SU-DHL-6 (cell line): ENCODE results near the gene NOP16.

Source experiments
- H2AFZ ChIP-seq: fragments of 200-600 bp; sonication (generic); 2 replicates; pipeline ENCODE4 v1.6.1; 2014; ENCODE audit warnings: low read depth, mild to moderate bottlenecking, moderate library complexity, mixed read lengths, antibody characterized with exemption, low read length; ENCODE audit not compliant: severe bottlenecking
- H3F3A ChIP-seq: fragments of 200-600 bp; shearing (Covaris generic); 2 replicates; pipeline ENCODE4 v1.6.0; 2016; ENCODE audit warnings: antibody characterized with exemption, mild to moderate bottlenecking; ENCODE audit not compliant: insufficient read depth
- H3K27ac ChIP-seq: fragments of 200-600 bp; sonication (generic); 2 replicates; pipeline ENCODE4 v1.5.1; 2016; ENCODE audit warnings: low read depth, mild to moderate bottlenecking, low read length, moderate library complexity, mixed read lengths
- H3K27me3 ChIP-seq: fragments of 200-600 bp; sonication (generic), shearing (Covaris generic); 2 replicates; pipeline ENCODE4 v1.6.0; 2014; ENCODE audit warnings: mild to moderate bottlenecking, low read length
- H3K36me3 ChIP-seq: fragments of 200-600 bp; sonication (generic); 2 replicates; pipeline ENCODE4 v1.6.1; 2014; ENCODE audit warnings: mild to moderate bottlenecking, low read length, mixed read lengths
- H3K4me2 ChIP-seq: fragments of 300-600, 200-600 bp; shearing (Covaris generic), sonication (generic); 2 replicates; pipeline ENCODE4 v1.6.0; 2014; ENCODE audit warnings: low read length, low read depth, mild to moderate bottlenecking; ENCODE audit not compliant: poor library complexity, severe bottlenecking
- H3K4me3 ChIP-seq: fragments of 200-600 bp; sonication (generic); 2 replicates; pipeline ENCODE4 v1.5.1; 2014; ENCODE audit warnings: antibody characterized with exemption, low read length, mild to moderate bottlenecking, mixed read lengths; ENCODE audit not compliant: insufficient read depth, poor library complexity, severe bottlenecking
- H3K79me2 ChIP-seq: fragments of 200-600 bp; sonication (generic); 2 replicates; pipeline ENCODE4 v1.6.1; 2014; ENCODE audit warnings: mild to moderate bottlenecking, low read length, moderate library complexity; ENCODE audit not compliant: insufficient read depth
- H3K9ac ChIP-seq: fragments of 200-600 bp; sonication (generic); 2 replicates; pipeline ENCODE4 v1.7.0; 2014; ENCODE audit warnings: mild to moderate bottlenecking, low read length
- H3K9me2 ChIP-seq: fragments of 200-600 bp; sonication (generic); replicated peaks from 2 replicates; pipeline ENCODE4 v1.6.1; 2014; ENCODE audit warnings: low read length; ENCODE audit not compliant: insufficient read depth
- H3K9me3 ChIP-seq: fragments of 200-600 bp; sonication (generic); 2 replicates; pipeline ENCODE4 v1.6.1; 2014; ENCODE audit warnings: low read length, mixed read lengths; ENCODE audit not compliant: insufficient read depth
- H4K20me1 ChIP-seq: fragments of 200-600 bp; sonication (generic); 2 replicates; pipeline ENCODE4 v1.6.1; 2014; ENCODE audit warnings: low read depth, mild to moderate bottlenecking, antibody characterized with exemption, low read length, moderate library complexity, mixed read lengths
- CTCF ChIP-seq: fragments of 200-600 bp; sonication (generic); IDR thresholded peaks from one replicate; pipeline ENCODE4 v1.5.1; 2017; ENCODE audit warnings: antibody characterized with exemption, mild to moderate bottlenecking, low read length, moderate library complexity; ENCODE audit not compliant: insufficient read depth, poor library complexity, severe bottlenecking
- EZH2phosphoT487 ChIP-seq: fragments of 200-600 bp; sonication (generic), shearing (Covaris generic); conservative IDR thresholded peaks from 2 replicates; pipeline ENCODE4 v1.6.1; 2018; ENCODE audit warnings: mild to moderate bottlenecking, antibody characterized with exemption, low read length, moderate library complexity, mixed read lengths

NOP16 gene

GRCh38 chr5:176388444-176389134 lies at the start of gene NOP16, which contains the start of gene HIGD2A:
NOP16 (minus strand) TSS chr5:176388598; CDS start chr5:176388539, 59 bp downstream.
HIGD2A (plus strand) TSS chr5:176388751; CDS start chr5:176388820, 69 bp downstream.
- peaks cover 52% of the 10 kb centered on the region for H3K79me2 ChIP-seq
- H3K36me3 ChIP-seq, result peaks cover 12% of the 10 kb centered on the region
- no peaks in the 10 kb centered on the region for H3K9me2 ChIP-seq
- no peaks in the 10 kb centered on the region for H3K9me3 ChIP-seq
- TF ChIP-seq EZH2phosphoT487 (no peak), CTCF (no peak)
- H3K27me3 ChIP-seq, result no peaks in the 10 kb centered on the region
- H4K20me1 ChIP-seq, result peaks cover 8% of the 10 kb centered on the region; the same call in 1 of the 2 replicates
- H2AFZ ChIP-seq, result peak within 1 kb of the TSS; percentile 88
- H3F3A ChIP-seq, result 0 out of 2 replicates have a peak, but pooled peaks cover 3% of the 10 kb centered on the region
- peak within 1 kb of the TSS; percentile 95 for H3K4me2 ChIP-seq
- peak within 1 kb of the TSS; percentile 88 for H3K27ac ChIP-seq
- peak within 1 kb of the TSS; percentile 85 for H3K9ac ChIP-seq
- H3K4me3 ChIP-seq, result peak within 1 kb of the TSS; percentile 92

- Histone ChIP-seq H3K9me2 (no peaks in the 10 kb centered on the region), H3K27ac (no peak overlapping the region), H3K9me3 (no peaks in the 10 kb centered on the region), H3K36me3 (no peaks in the 10 kb centered on the region), H2AFZ (no peak overlapping the region), H3K79me2 (no peaks in the 10 kb centered on the region), H3K4me2 (no peak overlapping the region), H4K20me1 (no peaks in the 10 kb centered on the region), H3K9ac (no peak overlapping the region), H3K27me3 (no peaks in the 10 kb centered on the region), H3K4me3 (no peak overlapping the region), H3F3A (no peaks in the 10 kb centered on the region)
- TF ChIP-seq EZH2phosphoT487, result no peak
- no peak for TF ChIP-seq CTCF
Measured at GRCh38 chr5:176436656-176437055, 48.3 kb upstream of the NOP16 start.

GRCh38 chr5:176432707-176433106 lies 44.3 kb upstream of the NOP16 start:
- Histone ChIP-seq H3K79me2 (no peaks in the 10 kb centered on the region), H3K9me3 (no peaks in the 10 kb centered on the region), H4K20me1 (no peaks in the 10 kb centered on the region), H3K27ac (no peak overlapping the region), H3F3A (no peaks in the 10 kb centered on the region), H2AFZ (no peak overlapping the region), H3K9ac (no peak overlapping the region), H3K36me3 (no peaks in the 10 kb centered on the region), H3K9me2 (no peaks in the 10 kb centered on the region), H3K4me2 (no peak overlapping the region), H3K4me3 (no peak overlapping the region), H3K27me3 (no peaks in the 10 kb centered on the region)
- TF ChIP-seq EZH2phosphoT487, result no peak
- TF ChIP-seq CTCF, result no peak
